ENCODE measurements around the gene AKT1. TPM values are rescaled to one million over a fixed set of nuclear protein-coding genes. Genes with fewer than 3 reads are reported as not detected.

Gene AKT1
- total RNA-seq, 4 donors from 2014 or later: 134 to 283 (median 143) TPM

DNA sequence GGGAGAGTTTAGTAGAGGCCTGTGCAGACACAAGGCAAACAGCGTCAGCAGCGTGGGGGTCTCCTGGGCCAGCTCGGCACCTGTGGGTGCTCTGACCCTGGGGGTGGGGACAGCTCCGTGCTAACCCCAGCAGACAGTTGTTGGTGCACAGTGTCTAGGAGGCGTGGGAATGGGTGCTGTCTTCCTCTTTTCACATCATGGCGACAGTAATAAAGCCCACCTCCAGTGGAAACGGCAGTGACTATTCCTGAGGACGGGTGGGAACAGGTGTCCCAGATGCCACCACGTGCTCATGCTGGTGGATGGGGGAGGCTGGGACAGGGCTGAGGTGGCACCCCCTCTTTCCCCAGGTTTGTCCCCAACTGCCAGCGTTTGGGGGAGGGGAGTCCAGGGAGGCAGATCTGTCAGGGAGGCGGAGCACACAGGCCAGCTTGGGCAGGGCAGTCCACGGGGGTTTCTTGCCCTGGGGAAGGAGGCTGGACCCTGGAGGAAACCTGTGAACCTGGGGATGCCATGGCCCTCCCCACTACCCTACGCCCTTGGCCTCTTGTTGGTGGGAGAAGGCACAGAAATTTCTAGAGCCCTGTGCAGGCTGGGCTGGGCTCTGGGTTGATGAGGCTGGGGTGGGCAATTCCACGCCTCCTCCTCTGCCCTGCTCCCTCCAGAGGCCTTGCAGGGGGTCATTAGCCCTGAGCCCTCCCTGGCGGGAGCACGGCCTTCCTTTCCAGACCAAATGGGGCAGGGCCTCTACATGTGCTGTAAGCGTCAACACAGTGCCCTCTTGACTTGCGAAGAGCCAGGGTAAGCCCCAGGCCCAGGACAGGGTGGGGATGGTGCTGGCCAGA is 9.2 kb upstream of the AKT1 start:
- H3K27me3 ChIP-seq: no peaks in the 10 kb centered on the region
- WGBS, 2 donors (ENCODE audit: low coverage in 1 of 2): 78 to 94% methylated on average over 8 of the region's 18 CpGs
- H3K36me3 ChIP-seq: no peaks in the 10 kb centered on the region
- peaks cover 0 to 55% (median 15%) of the 10 kb centered on the region in 3 donors for H3K4me1 ChIP-seq
- no peak for ATAC-seq
- H3K4me3 ChIP-seq: no peak overlapping the region
- H3K9me3 ChIP-seq: no peaks in the 10 kb centered on the region
- H3K27ac ChIP-seq: peak overlapping the region in 2 of 4 donors; percentile 31 to 34
- TF ChIP-seq POLR2AphosphoS5 (IDR thresholded peaks at IDR 0.05) (no peak), EP300 (IDR thresholded peaks at IDR 0.05) (no peak), POLR2A (IDR thresholded peaks at IDR 0.05) (no peak)
- TF ChIP-seq, protein P1, sequence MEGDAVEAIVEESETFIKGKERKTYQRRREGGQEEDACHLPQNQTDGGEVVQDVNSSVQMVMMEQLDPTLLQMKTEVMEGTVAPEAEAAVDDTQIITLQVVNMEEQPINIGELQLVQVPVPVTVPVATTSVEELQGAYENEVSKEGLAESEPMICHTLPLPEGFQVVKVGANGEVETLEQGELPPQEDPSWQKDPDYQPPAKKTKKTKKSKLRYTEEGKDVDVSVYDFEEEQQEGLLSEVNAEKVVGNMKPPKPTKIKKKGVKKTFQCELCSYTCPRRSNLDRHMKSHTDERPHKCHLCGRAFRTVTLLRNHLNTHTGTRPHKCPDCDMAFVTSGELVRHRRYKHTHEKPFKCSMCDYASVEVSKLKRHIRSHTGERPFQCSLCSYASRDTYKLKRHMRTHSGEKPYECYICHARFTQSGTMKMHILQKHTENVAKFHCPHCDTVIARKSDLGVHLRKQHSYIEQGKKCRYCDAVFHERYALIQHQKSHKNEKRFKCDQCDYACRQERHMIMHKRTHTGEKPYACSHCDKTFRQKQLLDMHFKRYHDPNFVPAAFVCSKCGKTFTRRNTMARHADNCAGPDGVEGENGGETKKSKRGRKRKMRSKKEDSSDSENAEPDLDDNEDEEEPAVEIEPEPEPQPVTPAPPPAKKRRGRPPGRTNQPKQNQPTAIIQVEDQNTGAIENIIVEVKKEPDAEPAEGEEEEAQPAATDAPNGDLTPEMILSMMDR (IDR thresholded peaks at IDR 0.05): no peak

- ATAC-seq: no peak
- Histone ChIP-seq H3K4me3 (no peak overlapping the region), H3K4me1 (peaks cover 0 to 63% (median 18%) of the 10 kb centered on the region in 3 donors), H3K27ac (no peak overlapping the region), H3K9me3 (no peaks in the 10 kb centered on the region), H3K27me3 (no peaks in the 10 kb centered on the region), H3K36me3 (no peaks in the 10 kb centered on the region)
- 75 to 91% methylated on average over 4 to 5 of the region's 15 CpGs for WGBS, 2 donors (ENCODE audit: low coverage in 1 of 2)
- TF ChIP-seq POLR2A (IDR thresholded peaks at IDR 0.05): no peak
- TF ChIP-seq EP300 (IDR thresholded peaks at IDR 0.05): no peak
- TF ChIP-seq, protein P1 (IDR thresholded peaks at IDR 0.05): no peak
- no peak for TF ChIP-seq POLR2AphosphoS5 (IDR thresholded peaks at IDR 0.05)
These were observed 8.4 kb upstream of the AKT1 start for GRCh38 chr14:104803912-104804410.

DNA sequence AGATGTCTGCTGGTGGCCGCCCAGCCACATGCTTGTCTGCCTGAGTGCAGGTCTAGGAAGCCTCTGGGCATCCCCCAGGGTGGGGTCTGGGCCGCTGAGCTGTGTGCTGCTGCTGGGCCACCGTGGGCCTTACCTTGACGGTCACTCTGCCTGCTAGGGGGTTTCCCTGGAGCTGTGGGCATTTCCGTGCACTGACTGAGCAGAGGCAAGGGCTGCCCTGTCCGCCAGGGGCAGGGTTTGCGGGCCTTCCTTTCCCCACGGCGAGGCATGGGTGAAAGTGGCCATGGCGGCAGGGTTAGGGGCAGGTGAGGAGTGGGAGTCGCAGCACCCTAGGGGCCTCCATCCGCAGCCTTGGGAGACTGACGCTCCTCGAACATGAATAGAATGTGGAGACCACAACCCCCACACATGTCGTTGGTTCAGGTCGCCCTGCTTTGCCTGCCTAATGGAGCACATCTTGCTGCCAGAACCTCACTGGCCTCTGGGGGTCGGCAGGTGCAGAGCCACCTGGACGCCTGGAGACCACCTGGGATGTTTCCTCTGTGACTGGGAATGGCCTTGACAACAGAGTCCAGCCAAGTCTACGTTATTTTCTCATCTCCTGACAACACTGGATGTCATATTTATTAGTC is 7.8 kb upstream of the AKT1 start:
- TF ChIP-seq, protein P1 (IDR thresholded peaks at IDR 0.05): no peak
- TF ChIP-seq EP300 (IDR thresholded peaks at IDR 0.05): no peak
- no peak for TF ChIP-seq POLR2A (IDR thresholded peaks at IDR 0.05)
- TF ChIP-seq POLR2AphosphoS5 (IDR thresholded peaks at IDR 0.05): no peak
- Histone ChIP-seq H3K36me3 (no peaks in the 10 kb centered on the region), H3K4me3 (no peak overlapping the region), H3K9me3 (no peaks in the 10 kb centered on the region), H3K27me3 (no peaks in the 10 kb centered on the region), H3K27ac (peak overlapping the region in 1 of 4 donors; percentile 6), H3K4me1 (peaks cover 0 to 67% (median 18%) of the 10 kb centered on the region in 3 donors)
- no peak for ATAC-seq
- WGBS, 2 donors (ENCODE audit: low coverage in 1 of 2): 79% methylated on average over 7 of the region's 19 CpGs; no CpG with 5 or more reads in 1 of the 2 donors

DNA sequence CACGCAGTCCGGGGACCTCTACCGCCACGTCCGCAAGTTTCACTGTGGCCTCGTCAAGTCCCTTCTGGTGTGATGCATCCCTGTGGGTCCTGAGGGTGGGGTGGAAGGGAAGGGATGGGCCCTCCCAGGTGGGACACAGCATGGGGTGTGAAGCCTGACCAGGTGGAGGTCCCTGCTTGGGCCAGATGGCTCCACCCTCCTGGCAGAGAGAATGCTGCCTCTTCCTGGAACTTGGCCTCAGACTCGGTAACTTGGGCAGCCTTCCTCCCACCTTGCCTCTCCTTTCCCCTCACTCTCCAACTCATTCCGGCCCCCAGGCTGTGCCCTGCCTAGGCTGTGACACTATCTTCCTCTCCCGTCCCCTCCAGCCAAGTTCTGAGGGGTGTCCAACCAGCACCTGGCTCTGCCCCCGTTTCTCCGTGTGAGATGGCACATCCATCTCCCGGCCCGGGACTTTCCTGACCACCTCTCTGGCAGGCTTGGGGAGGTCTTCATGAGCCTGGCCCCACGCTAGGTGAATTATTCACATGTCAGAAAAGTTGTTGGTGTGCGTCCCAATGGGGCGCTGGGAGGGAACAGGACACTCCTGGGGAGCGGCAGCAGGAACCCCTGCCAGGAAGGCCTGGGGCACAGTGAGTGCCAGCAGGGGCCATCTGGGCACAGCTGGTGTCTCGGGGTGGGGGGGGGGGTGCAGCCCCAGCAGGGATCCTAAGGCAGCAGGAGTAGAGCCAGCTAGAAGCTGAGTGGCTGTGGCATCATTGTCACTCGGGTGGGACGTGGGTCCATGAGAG is 7.0 kb upstream of the AKT1 start:
- Histone ChIP-seq H3K4me1 (peaks cover 0 to 75% (median 18%) of the 10 kb centered on the region in 3 donors), H3K27me3 (no peaks in the 10 kb centered on the region), H3K9me3 (no peaks in the 10 kb centered on the region), H3K4me3 (no peak overlapping the region), H3K27ac (no peak overlapping the region), H3K36me3 (no peaks in the 10 kb centered on the region)
- no peak for TF ChIP-seq POLR2AphosphoS5 (IDR thresholded peaks at IDR 0.05)
- no peak for TF ChIP-seq EP300 (IDR thresholded peaks at IDR 0.05)
- TF ChIP-seq, protein P1 (IDR thresholded peaks at IDR 0.05): no peak
- no peak for TF ChIP-seq POLR2A (IDR thresholded peaks at IDR 0.05)
- ATAC-seq: no peak
- 77 to 100% methylated on average over 1 to 3 of the region's 20 CpGs for WGBS, 2 donors (ENCODE audit: low coverage in 1 of 2)

Data from gastroesophageal sphincter (tissue), 4 donors.